HG02798 (cell line): ENCODE data around the gene RGPD3.
"Not testable (repeated sequence)": the region's sequence is repeated elsewhere in the genome, so short reads cannot be mapped to it uniquely, and the experiment has no call there.

ENCODE experiments used
- ATAC-seq: cut with Tn5 transposase; IDR thresholded peaks from one replicate; pipeline ENCODE4 v1.9.1; 2021; ENCODE audit warnings: mild to moderate bottlenecking; ENCODE audit not compliant: unreplicated experiment, poor library complexity

The RGPD3 gene

GRCh38 chr2:106468107-106468506 lies at the start of gene RGPD3:
TSS of gene RGPD3 (minus strand) at chr2:106468413. CDS start at chr2:106468288, 125 bp downstream.
- ATAC-seq = not testable (repeated sequence)

- ATAC-seq = no peak
Observed at GRCh38 chr2:106517329-106517728, 49.1 kb upstream of the RGPD3 start.

- ATAC-seq = no peak
Observed at GRCh38 chr2:106516864-106517263, 48.7 kb upstream of the RGPD3 start.

- ATAC-seq = no peak
Observed at GRCh38 chr2:106516436-106516835, 48.2 kb upstream of the RGPD3 start.

GRCh38 chr2:106514827-106515226 lies 46.6 kb upstream of the RGPD3 start:
- ATAC-seq = not testable (repeated sequence)

- not testable (repeated sequence) for ATAC-seq
Observed at GRCh38 chr2:106513391-106513790, 45.2 kb upstream of the RGPD3 start.

GRCh38 chr2:106511934-106512333 lies 43.7 kb upstream of the RGPD3 start:
- ATAC-seq = not testable (repeated sequence)

GRCh38 chr2:106511476-106511901 lies 43.3 kb upstream of the RGPD3 start:
- not testable (repeated sequence) for ATAC-seq

- ATAC-seq = not testable (repeated sequence)
Observed at GRCh38 chr2:106510791-106511190, 42.6 kb upstream of the RGPD3 start.

- not testable (repeated sequence) for ATAC-seq
Observed at GRCh38 chr2:106509374-106509770, 41.2 kb upstream of the RGPD3 start.

- ATAC-seq = not testable (repeated sequence)
Observed at GRCh38 chr2:106508660-106509373, 40.6 kb upstream of the RGPD3 start.

GRCh38 chr2:106506002-106506687 lies 37.9 kb upstream of the RGPD3 start:
- not testable (repeated sequence) for ATAC-seq

GRCh38 chr2:106504787-106505186 lies 36.6 kb upstream of the RGPD3 start:
- not testable (repeated sequence) for ATAC-seq

GRCh38 chr2:106504192-106504591 lies 36.0 kb upstream of the RGPD3 start:
- ATAC-seq = not testable (repeated sequence)

- not testable (repeated sequence) for ATAC-seq
Observed at GRCh38 chr2:106502351-106502750, 34.1 kb upstream of the RGPD3 start.

- ATAC-seq = not testable (repeated sequence)
Observed at GRCh38 chr2:106500350-106500749, 32.1 kb upstream of the RGPD3 start.

GRCh38 chr2:106498549-106498948 lies 30.3 kb upstream of the RGPD3 start:
- not testable (repeated sequence) for ATAC-seq

- ATAC-seq = not testable (repeated sequence)
Observed at GRCh38 chr2:106492913-106493312, 24.7 kb upstream of the RGPD3 start.

GRCh38 chr2:106492399-106492798 lies 24.2 kb upstream of the RGPD3 start:
- not testable (repeated sequence) for ATAC-seq

GRCh38 chr2:106489701-106490100 lies 21.5 kb upstream of the RGPD3 start:
- not testable (repeated sequence) for ATAC-seq

GRCh38 chr2:106487386-106488191 lies 19.4 kb upstream of the RGPD3 start:
- not testable (repeated sequence) for ATAC-seq
